Effector memory CD4-positive, alpha-beta T cell (primary cell): ENCODE data around the gene TBCD.
A peak's percentile ranks its signal among the peaks of the same experiment; 100 is the strongest.
"Not testable (repeated sequence)": the region's sequence is repeated elsewhere in the genome, so short reads cannot be mapped to it uniquely, and the experiment has no call there.

Experiments used
- DNase-seq, 3 donors: peaks; one replicate each; pipeline ENCODE4 v3.0.0-alpha.2; 2020
- H3K27ac ChIP-seq: 2 replicates; pipeline ENCODE4 v1.7.0; 2013; ENCODE audit warnings: mild to moderate bottlenecking, low read length, moderate library complexity; ENCODE audit not compliant: insufficient read depth, poor library complexity, severe bottlenecking
- H3K27me3 ChIP-seq: replicated peaks from 2 replicates; pipeline ENCODE4 v1.7.0; 2013; ENCODE audit warnings: mild to moderate bottlenecking, low read length; ENCODE audit not compliant: insufficient read depth, control insufficient read depth, poor library complexity, severe bottlenecking
- H3K36me3 ChIP-seq: 2 replicates; pipeline ENCODE4 v1.7.0; 2013; ENCODE audit warnings: mild to moderate bottlenecking, low read length, moderate library complexity; ENCODE audit not compliant: control insufficient read depth, insufficient read depth
- H3K4me1 ChIP-seq: 2 replicates; pipeline ENCODE4 v1.7.0; 2013; ENCODE audit warnings: low read length, mild to moderate bottlenecking; ENCODE audit not compliant: control insufficient read depth, insufficient read depth, poor library complexity, severe bottlenecking
- H3K4me3 ChIP-seq: 2 replicates; pipeline ENCODE4 v1.7.0; 2013; ENCODE audit warnings: low read length, low read depth, mild to moderate bottlenecking; ENCODE audit not compliant: insufficient read depth, poor library complexity, severe bottlenecking
- H3K9me3 ChIP-seq: 2 replicates; pipeline ENCODE4 v1.7.0; 2013; ENCODE audit warnings: mild to moderate bottlenecking, low read length, moderate library complexity; ENCODE audit not compliant: control insufficient read depth

Gene TBCD

DNA sequence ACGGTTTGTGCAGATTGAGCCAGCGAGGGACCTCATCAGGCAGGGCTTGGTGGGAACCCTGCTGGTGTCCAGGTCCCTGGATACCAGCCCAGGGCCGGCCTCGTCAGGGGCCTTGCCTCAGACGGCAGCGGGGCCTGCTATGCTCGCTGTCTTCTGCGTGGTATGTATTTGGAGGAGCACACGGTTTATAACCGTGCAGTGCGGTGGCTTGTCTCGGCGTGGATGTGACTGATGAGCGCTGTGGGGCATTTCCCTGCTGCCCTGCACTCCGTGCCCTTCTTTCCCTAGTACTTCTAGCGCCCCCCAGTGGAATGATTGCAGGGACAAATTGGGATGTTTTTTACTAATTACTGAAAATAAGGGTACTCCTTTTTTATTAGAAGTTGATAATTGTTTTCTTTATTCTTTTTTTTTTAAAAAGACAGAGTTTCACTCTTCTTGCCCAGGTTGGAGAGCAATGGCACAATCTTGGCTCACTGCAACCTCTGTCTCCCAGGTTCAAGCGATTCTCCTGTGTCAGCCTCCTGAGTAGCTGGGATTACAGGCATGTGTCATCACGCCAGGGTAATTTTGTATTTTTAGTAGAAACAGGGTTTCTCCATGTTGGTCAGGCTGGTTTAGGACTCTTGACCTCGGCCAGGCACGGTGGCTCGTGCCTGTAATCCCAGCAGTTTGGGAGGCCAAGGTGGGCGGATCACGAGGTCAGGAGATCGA lies 15.3 kb downstream of the TBCD start:
- peaks cover 29% of the 10 kb centered on the region for H3K36me3 ChIP-seq

DNA sequence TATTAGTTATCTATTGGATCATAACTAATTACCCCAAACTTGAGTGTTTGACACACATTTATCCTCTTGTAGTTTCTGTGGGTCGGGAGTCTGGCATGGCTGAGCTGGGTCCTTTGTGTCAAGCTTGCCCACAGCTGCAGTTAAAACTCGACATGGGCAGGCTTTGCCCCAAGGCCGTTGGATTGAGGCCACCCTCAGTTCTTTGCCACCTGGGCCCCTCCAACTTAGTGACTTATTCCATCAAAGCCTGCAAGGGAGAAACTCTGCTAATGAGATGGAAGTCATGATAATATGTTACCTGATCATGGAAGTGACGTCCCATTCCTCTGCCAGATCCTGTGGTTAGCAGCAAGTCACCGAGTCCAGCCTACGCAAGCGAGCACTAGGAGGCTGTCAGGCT lies 17.2 kb downstream of the TBCD start:
- no peak for DNase-seq
- H3K4me1 ChIP-seq: peaks cover 3% of the 10 kb centered on the region
- H3K36me3 ChIP-seq: peaks cover 34% of the 10 kb centered on the region
- H3K27ac ChIP-seq: no peak overlapping the region
- no peaks in the 10 kb centered on the region for H3K9me3 ChIP-seq
- H3K4me3 ChIP-seq: no peak overlapping the region
- H3K27me3 ChIP-seq: no peaks in the 10 kb centered on the region

More for the DNA sequence above, 15.3 kb downstream of the TBCD start:
- H3K27ac ChIP-seq: no peak overlapping the region
- peaks cover 3% of the 10 kb centered on the region for H3K4me1 ChIP-seq
- H3K4me3 ChIP-seq: no peak overlapping the region
- H3K9me3 ChIP-seq: no peaks in the 10 kb centered on the region
- H3K27me3 ChIP-seq: no peaks in the 10 kb centered on the region
- DNase-seq: no peak

DNA sequence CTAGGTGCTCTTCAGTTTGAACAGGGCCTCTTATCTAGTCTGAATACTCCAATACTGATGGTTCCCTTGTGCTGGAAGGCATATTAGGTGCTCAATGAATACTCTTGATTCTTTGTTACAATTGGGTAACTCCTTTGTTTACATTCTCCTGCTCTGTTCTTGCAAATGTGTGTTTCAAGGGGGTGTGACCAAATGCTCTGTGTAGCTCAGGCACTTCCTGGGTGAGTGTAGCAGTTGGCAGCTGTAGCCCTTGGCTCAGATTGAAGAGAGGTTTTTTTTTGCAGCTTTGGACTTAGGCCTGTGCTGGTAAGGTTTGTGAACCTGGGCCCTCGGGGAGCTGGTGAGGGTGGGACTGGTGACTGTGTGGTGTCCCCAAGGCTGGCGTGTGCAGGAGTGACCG lies 20.2 kb downstream of the TBCD start:
- no peaks in the 10 kb centered on the region for H3K27me3 ChIP-seq
- no peak for DNase-seq
- H3K4me1 ChIP-seq: peaks cover 6% of the 10 kb centered on the region
- peaks cover 28% of the 10 kb centered on the region for H3K36me3 ChIP-seq
- H3K4me3 ChIP-seq: no peak overlapping the region
- H3K9me3 ChIP-seq: no peaks in the 10 kb centered on the region
- no peak overlapping the region for H3K27ac ChIP-seq

DNA sequence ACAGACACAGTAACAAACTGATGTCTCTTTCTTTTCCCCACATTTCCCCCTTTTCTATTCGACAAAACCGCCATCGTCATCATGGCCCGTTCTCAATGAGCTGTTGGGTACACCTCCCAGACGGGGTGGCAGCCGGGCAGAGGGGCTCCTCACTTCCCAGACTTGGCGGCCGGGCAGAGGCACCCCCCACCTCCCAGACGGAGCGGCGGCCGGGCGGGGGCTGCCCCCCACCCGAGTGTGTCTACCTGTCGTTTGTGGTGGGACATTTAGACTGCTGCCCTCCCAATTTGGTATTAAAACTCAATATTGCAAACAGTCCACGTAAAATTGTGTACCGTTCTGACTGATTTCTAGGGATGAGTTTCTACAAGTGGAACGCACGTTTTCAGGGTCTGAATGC lies 22.6 kb downstream of the TBCD start:
- H3K36me3 ChIP-seq: peaks cover 12% of the 10 kb centered on the region
- not testable (repeated sequence) for H3K4me3 ChIP-seq, H3K27ac ChIP-seq, H3K27me3 ChIP-seq, H3K9me3 ChIP-seq, H3K4me1 ChIP-seq, DNase-seq

DNA sequence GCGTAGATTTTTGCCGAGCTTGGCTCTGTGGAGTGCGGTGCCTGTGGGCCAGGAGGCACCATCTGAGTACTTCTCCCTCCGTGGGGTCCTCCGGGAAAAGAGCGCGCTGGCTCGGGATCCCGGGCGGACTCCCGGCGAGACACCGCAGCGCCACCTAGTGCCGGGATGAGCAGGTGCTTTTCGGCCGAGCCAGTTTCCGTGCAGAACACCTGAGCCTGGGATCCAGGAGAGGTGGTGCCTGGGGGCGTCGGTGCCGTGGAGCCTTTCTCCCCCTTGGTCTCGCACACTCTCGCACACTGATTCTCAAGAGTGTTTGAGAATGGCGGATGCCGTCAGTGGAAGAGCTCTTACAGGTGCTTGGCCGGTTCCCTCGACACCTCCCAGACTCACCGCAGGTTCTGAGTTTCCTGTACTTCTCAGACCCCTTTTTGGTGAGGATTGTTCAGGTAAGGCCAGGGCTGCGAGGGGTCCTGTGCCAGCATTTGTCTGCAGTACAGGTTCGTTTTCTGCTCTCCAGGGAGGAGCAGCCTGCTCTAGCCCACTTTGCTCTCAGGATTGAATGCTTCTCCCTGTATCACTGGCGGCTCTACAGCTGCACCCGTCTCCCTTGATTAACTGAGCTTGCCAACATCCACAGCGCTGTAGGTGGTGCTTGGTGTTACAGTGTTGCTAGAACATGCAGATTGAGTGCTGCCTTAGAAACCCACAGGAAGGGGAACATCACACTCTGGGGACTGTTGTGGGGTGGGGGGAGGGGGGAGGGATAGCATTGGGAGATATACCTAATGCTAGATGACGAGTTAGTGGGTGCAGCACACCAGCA lies 23.3 kb downstream of the TBCD start:
- H3K36me3 ChIP-seq: peaks cover 8% of the 10 kb centered on the region
- H3K27ac ChIP-seq: no peak overlapping the region
- H3K4me1 ChIP-seq: peaks cover 6% of the 10 kb centered on the region
- no peaks in the 10 kb centered on the region for H3K27me3 ChIP-seq
- no peaks in the 10 kb centered on the region for H3K9me3 ChIP-seq
- no peak overlapping the region for H3K4me3 ChIP-seq
- DNase-seq: peak in 1 of 3 donors; percentile 21

DNA sequence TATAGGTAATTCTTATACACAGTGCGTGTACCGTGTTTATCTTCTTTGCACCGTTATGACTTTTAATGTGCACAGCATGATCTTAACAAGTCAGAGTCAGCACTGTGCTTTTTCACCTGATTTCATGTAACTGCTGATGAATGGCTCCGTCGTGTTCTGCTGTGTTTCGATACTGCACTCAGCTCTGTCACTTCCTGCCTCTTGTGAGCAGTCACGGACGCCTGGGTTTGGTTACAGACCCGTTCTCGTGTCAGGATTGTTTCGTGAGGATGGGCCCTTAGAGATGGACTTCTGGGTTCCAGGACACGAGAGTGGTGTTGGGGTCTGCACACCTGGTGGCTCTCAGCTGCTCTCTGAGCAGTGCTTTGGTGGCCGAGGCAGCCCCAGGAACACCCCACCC lies 24.6 kb downstream of the TBCD start:
- no peak for DNase-seq

DNA sequence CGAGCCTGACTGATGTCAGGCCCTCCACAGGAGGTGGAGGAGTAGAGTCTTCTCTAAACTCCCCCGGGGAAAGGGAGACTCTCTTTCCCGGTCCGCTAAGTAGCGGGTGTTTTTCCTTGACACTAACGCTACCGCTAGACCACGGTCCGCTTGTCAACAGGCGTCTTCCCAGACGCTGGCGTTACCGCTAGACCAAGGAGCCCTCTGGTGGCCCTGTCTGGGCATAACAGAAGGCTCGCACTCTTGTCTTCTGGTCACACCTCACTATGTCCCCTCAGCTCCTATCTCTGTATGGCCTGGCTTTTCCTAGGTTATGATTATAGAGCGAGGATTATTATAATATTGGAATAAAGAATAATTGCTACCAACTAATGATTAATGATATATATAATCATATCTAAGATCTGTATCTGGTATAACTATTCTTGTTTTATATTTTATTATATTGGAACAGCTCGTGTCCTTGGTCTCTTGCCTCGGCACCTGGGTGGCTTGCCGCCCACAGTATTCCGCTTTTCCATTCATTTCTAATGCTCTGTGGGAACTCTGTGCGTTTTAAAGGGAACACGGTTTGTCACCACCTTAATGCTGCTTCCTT lies 26.0 kb downstream of the TBCD start:
- H3K27ac ChIP-seq, H3K4me3 ChIP-seq, H3K9me3 ChIP-seq, H3K27me3 ChIP-seq, H3K36me3 ChIP-seq, DNase-seq, H3K4me1 ChIP-seq: not testable (repeated sequence)

More for the DNA sequence above, 24.6 kb downstream of the TBCD start:
- Histone ChIP-seq H3K4me1 (peaks cover 6% of the 10 kb centered on the region), H3K36me3 (peaks cover 8% of the 10 kb centered on the region), H3K27ac (no peak overlapping the region), H3K4me3 (no peak overlapping the region), H3K9me3 (no peaks in the 10 kb centered on the region), H3K27me3 (no peaks in the 10 kb centered on the region)

DNA sequence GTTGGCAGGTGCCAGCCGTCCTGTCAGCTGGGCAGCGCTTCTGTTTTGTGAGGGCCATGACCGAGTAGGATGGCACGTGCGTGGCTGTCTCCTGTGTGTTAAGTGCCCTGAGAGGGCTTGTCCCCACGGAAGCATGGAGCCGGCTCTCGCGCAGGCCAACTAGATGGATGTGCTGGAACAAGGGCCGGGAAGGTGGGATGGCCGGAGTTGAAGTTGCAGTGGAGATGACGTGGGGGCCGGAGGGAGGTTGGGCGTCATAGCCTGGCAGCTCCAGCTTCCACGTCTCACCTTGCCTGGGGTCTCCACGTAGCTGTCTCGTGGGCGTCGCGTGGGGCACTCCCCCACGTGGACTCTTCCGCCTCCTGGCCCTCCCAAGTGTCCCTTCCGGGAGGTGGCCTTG lies 27.7 kb downstream of the TBCD start:
- no peak overlapping the region for H3K27ac ChIP-seq
- H3K27me3 ChIP-seq: no peaks in the 10 kb centered on the region
- H3K9me3 ChIP-seq: no peaks in the 10 kb centered on the region
- H3K4me3 ChIP-seq: no peak overlapping the region
- H3K36me3 ChIP-seq: peaks cover 8% of the 10 kb centered on the region
- H3K4me1 ChIP-seq: peaks cover 6% of the 10 kb centered on the region
- DNase-seq: no peak

DNA sequence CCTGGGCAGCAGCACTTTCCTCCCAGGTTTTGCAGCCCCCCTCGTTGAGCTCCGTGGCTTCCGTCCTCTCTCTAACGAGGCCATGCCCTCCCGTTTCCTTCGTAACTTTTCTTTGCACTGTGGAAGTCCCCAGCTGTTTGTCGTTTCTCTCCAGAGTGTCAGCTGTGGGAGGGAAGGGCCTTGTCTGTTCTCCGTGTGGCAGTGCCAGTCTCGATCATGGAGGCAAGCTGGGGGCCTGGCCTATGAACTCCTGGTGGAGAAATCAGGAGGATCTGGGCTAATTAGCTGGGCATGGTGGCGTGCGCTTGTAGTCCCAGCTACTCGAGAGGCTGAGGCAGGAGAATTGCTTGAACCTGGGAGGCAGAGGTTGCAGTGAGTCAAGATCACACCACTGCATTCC lies 28.3 kb downstream of the TBCD start:
- Histone ChIP-seq H3K27ac (no peak overlapping the region), H3K4me3 (no peak overlapping the region), H3K36me3 (peaks cover 9% of the 10 kb centered on the region)

More for the DNA sequence above, 28.3 kb downstream of the TBCD start:
- Histone ChIP-seq H3K9me3 (no peaks in the 10 kb centered on the region), H3K4me1 (peaks cover 2% of the 10 kb centered on the region), H3K27me3 (no peaks in the 10 kb centered on the region)
- DNase-seq: no peak
